Upper lobe of left lung (tissue), 6 donors: Measurements from ENCODE around the gene AGTRAP. TPM values are rescaled to one million over a fixed set of nuclear protein-coding genes. Genes with fewer than 3 reads are reported as not detected.

Experiments used
- ATAC-seq, 2 donors: fragments of 200-7000 bp; cut with Tn5 transposase; one replicate each; pipeline ENCODE4 v1.9.1; 2022; ENCODE audit warnings: mild to moderate bottlenecking in 2 of 2, moderate library complexity in 2 of 2; ENCODE audit not compliant: low FRiP score in 2 of 2
- DNase-seq, 2 donors: peaks; one replicate each; pipeline ENCODE4 v3.0.0-alpha.2; 2019 to 2020
- H3K27ac ChIP-seq, 4 donors: fragments of 200-600 bp; sonication (generic); one replicate each; pipeline ENCODE4 v1.5.1; 2016 to 2019
- H3K27me3 ChIP-seq, 4 donors: fragments of 200-600 bp; sonication (generic); one replicate each; pipeline ENCODE4 v1.5.1; 2017 to 2019
- H3K36me3 ChIP-seq, 4 donors: fragments of 200-600 bp; sonication (generic); one replicate each; pipeline ENCODE4 v1.5.1; 2016 to 2019
- H3K4me1 ChIP-seq, 4 donors: fragments of 200-600 bp; sonication (generic); one replicate each; pipeline ENCODE4 v1.5.1; 2018 to 2019
- H3K4me3 ChIP-seq, 4 donors: fragments of 200-600 bp; sonication (generic); one replicate each; pipeline ENCODE4 v1.5.1; 2017 to 2019; ENCODE audit warnings: mild to moderate bottlenecking in 2 of 4, moderate library complexity in 1 of 4
- H3K9me3 ChIP-seq, 4 donors: fragments of 200-600 bp; sonication (generic); one replicate each; pipeline ENCODE4 v1.5.1; 2018 to 2019
- CTCF ChIP-seq, 6 experiments: fragments of 450-650 bp in 4 of 6; fragments of 200-600 bp in 2 of 6; sonication (generic) in 2 of 6; IDR thresholded peaks; one replicate each; pipeline ENCODE4 v1.5.1; 2016 to 2019; ENCODE audit warnings: antibody characterized with exemption in 6 of 6
- EP300 ChIP-seq, 4 donors: sonication (generic); formaldehyde crosslinking; IDR thresholded peaks; one replicate each; pipeline ENCODE4 v1.5.1; 2017; ENCODE audit warnings: antibody characterized with exemption in 4 of 4, control low read depth in 2 of 4
- POLR2A ChIP-seq, 4 donors: fragments of 450-650 bp; IDR thresholded peaks; one replicate each; pipeline ENCODE4 v1.5.1; 2016 to 2017; ENCODE audit warnings: antibody characterized with exemption in 4 of 4, mild to moderate bottlenecking in 2 of 4
- POLR2AphosphoS5 ChIP-seq, 2 donors: sonication (generic); formaldehyde crosslinking; IDR thresholded peaks; one replicate each; pipeline ENCODE4 v1.5.1; 2017; ENCODE audit warnings: antibody characterized with exemption in 2 of 2
- WGBS, 2 donors: methylation state at CpG; one replicate each; pipeline ENCODE4 v1.1.5; 2017 to 2018; 5-methylcytosine and 5-hydroxymethylcytosine counted together
- total RNA-seq, 6 donors: library from RNA; depleted of rRNA in 4 of 6; stranded (reverse); fragments of >200 nt in 4 of 6; gene quantifications; one replicate each; pipeline versions ENCODE4 v1.1.0 to v1.2.1, GENCODE V29; 2016 to 2021
- donor health status: DM: no; HTN: no; CAD: no; lungs with moderate emphysema.
- donor health status: DM: no; HTN: yes; CAD: no; lungs with severe emphysema.

AGTRAP gene
- total RNA-seq, 6 donors from 2014 or later, result 52.2 to 80.1 (median 68.7) TPM

GRCh38 chr1:11752359-11753088, 16.6 kb downstream of the AGTRAP start:
- DNase-seq (no peak), ATAC-seq (no peak)
- Histone ChIP-seq H3K36me3 (peaks cover 0 to 40% (median 30%) of the 10 kb centered on the region in 4 donors), H3K4me3 (no peak overlapping the region), H3K27ac (no peak overlapping the region), H3K9me3 (no peaks in the 10 kb centered on the region), H3K4me1 (peaks cover 4 to 18% (median 5%) of the 10 kb centered on the region in 4 donors), H3K27me3 (no peaks in the 10 kb centered on the region)
- TF ChIP-seq POLR2AphosphoS5 (IDR thresholded peaks at IDR 0.05) (no peak), EP300 (IDR thresholded peaks at IDR 0.05) (no peak), CTCF (IDR thresholded peaks at IDR 0.05) (no peak)
- WGBS, 2 donors, result 51 to 62% methylated on average over 12 to 17 of the region's 17 CpGs

- H3K4me1 ChIP-seq, result peaks cover 4 to 13% (median 4%) of the 10 kb centered on the region in 4 donors
- TF ChIP-seq POLR2A (IDR thresholded peaks at IDR 0.05) (no peak), POLR2AphosphoS5 (IDR thresholded peaks at IDR 0.05) (no peak), EP300 (IDR thresholded peaks at IDR 0.05) (no peak), CTCF (IDR thresholded peaks at IDR 0.05) (no peak)
- H3K4me3 ChIP-seq, result no peak overlapping the region
- no peaks in the 10 kb centered on the region for H3K27me3 ChIP-seq
- ATAC-seq, result no peak
- H3K9me3 ChIP-seq, result no peaks in the 10 kb centered on the region
- DNase-seq, result no peak
- H3K27ac ChIP-seq, result no peak overlapping the region
- 55% methylated on average over 5 to 7 of the region's 7 CpGs for WGBS, 2 donors
- H3K36me3 ChIP-seq, result peaks cover 0 to 28% (median 24%) of the 10 kb centered on the region in 4 donors
Observed at GRCh38 chr1:11753555-11754208, 17.7 kb downstream of the AGTRAP start.

- no peak for ATAC-seq
- TF ChIP-seq EP300 (IDR thresholded peaks at IDR 0.05), result no peak
- no peak for TF ChIP-seq CTCF (IDR thresholded peaks at IDR 0.05)
- no peak for TF ChIP-seq POLR2A (IDR thresholded peaks at IDR 0.05)
- TF ChIP-seq POLR2AphosphoS5 (IDR thresholded peaks at IDR 0.05), result no peak
- 97 to 100% methylated on average over 1 of the region's 1 CpG for WGBS, 2 donors
- H3K9me3 ChIP-seq, result no peaks in the 10 kb centered on the region
- H3K36me3 ChIP-seq, result no peaks in the 10 kb centered on the region
- no peak overlapping the region for H3K27ac ChIP-seq
- DNase-seq, result no peak
- peaks cover 3 to 11% (median 7%) of the 10 kb centered on the region in 4 donors for H3K4me1 ChIP-seq
- H3K27me3 ChIP-seq, result peaks cover 0 to 7% (median 0%) of the 10 kb centered on the region in 4 donors
- no peak overlapping the region for H3K4me3 ChIP-seq
Observed at GRCh38 chr1:11757047-11757446, 21.1 kb downstream of the AGTRAP start.

GRCh38 chr1:11759791-11760190, 23.9 kb downstream of the AGTRAP start:
- Histone ChIP-seq H3K36me3 (no peaks in the 10 kb centered on the region), H3K4me1 (peaks cover 7 to 10% (median 8%) of the 10 kb centered on the region in 4 donors), H3K27me3 (peaks cover 0 to 8% (median 2%) of the 10 kb centered on the region in 4 donors), H3K27ac (no peak overlapping the region), H3K9me3 (no peaks in the 10 kb centered on the region), H3K4me3 (no peak overlapping the region)
- TF ChIP-seq POLR2A (IDR thresholded peaks at IDR 0.05) (no peak), CTCF (IDR thresholded peaks at IDR 0.05) (no peak), POLR2AphosphoS5 (IDR thresholded peaks at IDR 0.05) (no peak), EP300 (IDR thresholded peaks at IDR 0.05) (no peak)
- WGBS, 2 donors, result 86 to 95% methylated on average over 4 of the region's 4 CpGs
- DNase-seq (no peak), ATAC-seq (no peak)
